HG02870 (cell line): ENCODE measurements around the gene EGFL8.
A peak's percentile ranks its signal among the peaks of the same experiment; 100 is the strongest.
"Not testable (repeated sequence)": the region's sequence is repeated elsewhere in the genome, so short reads cannot be mapped to it uniquely, and the experiment has no call there.

Source experiments
- ATAC-seq: cut with Tn5 transposase; IDR thresholded peaks from one replicate; pipeline ENCODE4 v1.9.1; 2021; ENCODE audit warnings: mild to moderate bottlenecking, moderate library complexity; ENCODE audit not compliant: unreplicated experiment

Gene EGFL8

GRCh38 chr6:32194825-32195651, 30.6 kb downstream of the EGFL8 start:
- ATAC-seq, result no peak

DNA sequence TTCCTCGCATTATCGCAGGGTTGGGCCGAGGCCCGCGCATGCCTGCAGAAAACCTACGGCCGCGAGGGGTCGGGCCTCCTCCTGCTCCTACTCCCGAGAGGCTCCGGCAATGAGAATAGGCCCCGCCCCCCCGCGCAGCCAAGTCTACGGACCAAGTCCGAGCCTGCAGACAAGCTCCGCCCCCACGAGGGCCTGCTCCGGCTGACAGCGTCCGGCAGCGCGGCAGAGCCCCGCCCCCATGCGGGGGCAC, 31.2 kb downstream of the EGFL8 start:
- peak; percentile 78 for ATAC-seq

GRCh38 chr6:32195902-32196681, 31.7 kb downstream of the EGFL8 start:
- ATAC-seq, result peak; percentile 71

DNA sequence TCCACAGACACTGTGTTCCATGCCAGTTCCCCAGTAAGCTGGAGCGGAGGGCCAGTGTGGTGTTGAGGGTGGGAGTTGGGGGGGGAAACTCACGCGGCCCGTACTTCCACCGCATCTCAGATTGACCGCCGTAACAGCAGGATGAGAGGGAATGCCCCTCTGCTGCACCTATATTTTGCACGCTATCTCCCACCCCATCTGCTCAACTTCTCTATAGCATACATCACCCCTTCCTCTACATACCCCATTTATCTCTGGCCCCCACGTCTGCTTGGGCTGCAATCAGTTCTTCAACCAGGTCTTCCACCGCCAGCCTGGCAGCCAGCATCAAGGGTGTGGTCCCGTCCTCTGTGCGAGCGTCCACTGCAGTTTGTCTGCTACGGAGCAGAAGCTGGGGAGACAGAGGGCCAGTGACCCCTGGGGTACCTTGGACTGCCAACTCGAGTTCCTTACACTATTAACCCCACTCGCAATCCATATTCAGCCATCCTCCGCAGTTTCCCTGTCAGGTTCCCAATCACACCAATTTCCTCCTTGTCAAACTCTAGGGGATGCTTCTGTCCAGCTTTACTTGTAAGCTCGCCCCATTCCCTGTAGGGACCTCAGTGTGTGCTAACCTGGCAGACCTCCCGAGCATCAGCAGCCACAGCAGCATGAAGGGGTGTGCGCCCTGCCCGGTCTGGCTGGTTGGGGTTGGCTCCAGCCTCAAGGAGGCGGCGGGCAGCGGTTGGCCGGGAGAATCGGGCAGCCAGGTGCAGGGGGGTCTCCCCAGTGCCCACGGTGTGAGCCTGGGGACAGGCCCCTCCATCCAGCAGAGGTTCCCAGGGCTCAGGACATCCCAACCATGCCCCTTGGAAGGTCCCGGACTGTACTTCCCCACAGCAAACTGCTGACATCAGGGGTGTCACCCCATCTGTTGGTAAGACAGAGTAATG, 32.6 kb downstream of the EGFL8 start:
- no peak for ATAC-seq

GRCh38 chr6:32198345-32198696, 33.9 kb downstream of the EGFL8 start:
- ATAC-seq, result no peak

- no peak for ATAC-seq
Observed at GRCh38 chr6:32198866-32199265, 34.5 kb downstream of the EGFL8 start.

GRCh38 chr6:32200711-32201475, 36.5 kb downstream of the EGFL8 start:
- no peak for ATAC-seq

DNA sequence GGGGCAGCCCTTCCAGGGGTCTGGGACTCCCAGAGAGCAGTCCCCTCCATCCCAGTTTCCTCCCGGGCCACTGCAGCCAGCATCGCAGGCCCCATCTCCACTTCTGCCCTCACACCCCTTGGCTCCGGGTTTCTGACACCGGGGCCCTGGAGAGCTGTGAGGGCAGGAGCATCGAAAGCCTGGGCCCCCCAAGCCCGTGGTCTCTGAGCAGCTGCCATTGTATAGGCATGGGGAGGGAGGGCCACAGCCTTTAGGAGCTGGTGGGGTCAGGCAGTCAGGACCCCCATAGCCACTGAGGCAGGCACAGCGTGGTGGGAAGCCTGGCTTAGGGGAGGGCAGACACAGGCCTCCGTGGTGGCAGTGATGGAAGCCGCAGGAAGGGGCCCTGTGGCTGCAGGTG, 37.8 kb downstream of the EGFL8 start:
- ATAC-seq, result no peak

DNA sequence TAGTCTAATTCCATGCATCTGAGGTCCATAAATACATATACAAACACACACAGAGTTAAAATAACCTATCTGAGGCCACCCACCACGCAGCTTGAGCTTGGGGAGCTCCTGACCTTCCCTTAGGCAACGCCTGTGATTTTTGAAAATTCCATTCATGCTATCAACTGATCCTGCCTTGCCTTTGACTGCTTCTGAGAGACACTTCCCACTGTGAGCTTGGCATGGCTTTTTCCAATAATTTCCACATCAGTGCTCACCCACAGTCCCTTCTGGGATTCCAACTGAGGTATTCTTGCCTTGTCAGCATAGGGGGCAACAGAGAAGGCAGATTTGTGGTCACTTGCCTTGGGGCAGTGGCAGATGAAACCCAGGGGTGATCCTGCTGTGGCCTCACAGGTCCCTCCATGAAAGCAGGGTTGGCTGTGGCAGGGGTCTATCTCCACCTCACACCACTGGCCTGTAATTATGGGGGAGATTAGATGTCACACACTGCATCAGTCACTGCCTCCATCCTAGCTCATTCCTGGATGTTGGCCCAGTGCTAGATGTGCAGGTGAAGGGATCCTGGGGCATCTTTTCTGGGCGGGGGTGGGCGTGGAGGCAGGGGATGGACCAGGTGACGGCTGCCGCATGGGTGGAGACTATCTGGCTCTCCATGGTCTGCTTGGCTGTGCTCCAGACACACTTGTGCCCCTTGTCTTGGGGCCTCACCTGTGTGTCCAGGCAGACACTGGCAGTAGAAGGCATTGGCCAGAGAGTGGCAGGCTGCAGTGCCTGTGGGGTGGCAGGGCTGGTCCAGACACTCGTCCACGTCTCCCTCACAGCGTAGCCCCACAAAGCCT, 39.3 kb downstream of the EGFL8 start:
- no peak for ATAC-seq

DNA sequence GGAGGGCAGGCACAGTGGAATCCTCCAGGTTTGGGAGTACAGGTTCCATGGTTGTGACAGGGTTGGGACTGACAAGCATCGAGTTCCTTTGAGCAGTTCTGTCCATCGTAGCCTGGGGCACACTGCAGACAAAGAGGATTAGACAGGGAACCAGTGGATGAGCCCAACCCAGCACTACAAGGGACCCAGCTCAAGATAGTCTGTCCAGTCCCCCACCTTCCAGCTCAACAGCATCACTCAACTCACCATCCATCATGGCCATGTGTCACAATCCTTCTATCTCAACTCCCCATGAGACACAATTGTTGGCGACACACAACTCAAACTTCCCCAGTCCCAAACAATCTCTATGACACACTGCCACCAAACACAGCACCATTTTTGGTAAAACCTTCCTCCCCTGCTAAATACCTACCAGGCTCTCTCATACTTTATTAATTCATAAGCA, 39.9 kb downstream of the EGFL8 start:
- ATAC-seq, result no peak

DNA sequence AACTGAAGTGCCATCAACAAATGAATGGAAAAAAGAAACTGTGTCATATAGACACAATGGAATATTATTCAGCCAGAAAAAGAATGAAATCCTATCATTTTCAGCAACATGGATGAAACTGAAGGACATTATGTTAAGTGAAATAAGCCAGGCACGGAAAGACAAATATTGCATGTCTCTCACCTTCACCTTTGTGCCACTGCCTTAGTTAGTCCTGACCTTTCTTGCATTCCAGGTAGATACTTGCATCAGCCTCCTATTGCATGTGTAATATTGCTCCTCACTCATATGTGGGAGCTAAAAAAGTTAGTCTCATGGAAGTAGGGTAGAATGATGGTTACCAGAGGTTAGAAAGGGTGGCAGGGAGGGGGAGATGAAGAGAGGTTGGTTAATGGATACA, 44.6 kb downstream of the EGFL8 start:
- no peak for ATAC-seq

GRCh38 chr6:32210191-32210601, 45.8 kb downstream of the EGFL8 start:
- no peak for ATAC-seq

- not testable (repeated sequence) for ATAC-seq
Observed at GRCh38 chr6:32211432-32211831, 47.0 kb downstream of the EGFL8 start.

DNA sequence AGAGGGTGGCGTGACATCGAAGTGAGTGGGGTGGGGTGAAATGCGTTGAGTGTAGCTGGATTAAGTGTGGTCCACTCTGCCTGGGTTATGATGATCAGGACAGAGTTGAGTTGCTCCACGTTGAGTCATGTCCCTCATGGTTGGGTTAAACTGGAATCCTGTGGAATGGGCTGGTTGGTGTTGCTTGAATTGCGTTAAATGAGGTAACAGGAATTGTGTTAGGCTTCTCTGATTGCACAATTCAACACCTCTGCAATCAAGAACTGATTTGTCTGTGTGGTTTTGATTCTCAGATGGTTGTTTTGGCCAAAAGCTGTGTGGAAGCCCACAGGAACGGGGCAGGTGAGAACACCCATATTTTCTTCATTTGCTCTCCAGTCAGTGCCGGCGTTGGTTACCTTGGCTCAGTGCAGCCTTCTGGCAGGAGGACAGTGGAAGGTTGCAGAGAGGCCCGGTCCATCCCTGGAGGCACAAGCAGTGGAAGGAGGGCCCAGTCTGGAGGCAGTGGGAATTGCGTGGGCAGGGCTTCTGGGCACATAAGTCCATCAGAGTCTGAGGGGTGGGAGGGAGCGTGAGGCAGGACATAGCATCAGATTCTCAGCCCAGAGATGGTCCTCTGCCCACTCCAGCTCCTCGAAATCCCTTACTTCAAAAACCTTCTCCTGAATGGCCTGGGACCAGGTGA, 47.8 kb downstream of the EGFL8 start:
- ATAC-seq, result no peak

- ATAC-seq, result no peak
Observed at GRCh38 chr6:32213649-32214048, 49.3 kb downstream of the EGFL8 start.

DNA sequence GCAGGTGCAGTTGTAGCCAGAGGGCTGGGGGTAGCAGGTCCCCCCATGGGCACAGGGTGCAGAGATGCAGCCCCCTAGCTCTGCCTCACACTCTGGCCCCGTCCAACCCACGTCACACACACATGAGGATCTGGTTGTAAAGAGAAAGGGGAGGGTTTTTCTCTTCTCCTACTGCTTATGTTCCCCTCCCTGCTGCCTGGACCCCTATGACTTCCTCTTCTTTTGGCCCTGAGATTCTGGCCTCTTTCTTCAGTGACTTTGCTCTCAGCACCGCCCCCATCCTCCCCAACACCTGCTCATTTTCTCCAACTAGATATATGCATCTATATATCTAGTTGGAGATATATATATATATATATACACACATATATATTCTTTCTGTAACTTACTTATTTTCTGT, 49.7 kb downstream of the EGFL8 start:
- ATAC-seq, result no peak

DNA sequence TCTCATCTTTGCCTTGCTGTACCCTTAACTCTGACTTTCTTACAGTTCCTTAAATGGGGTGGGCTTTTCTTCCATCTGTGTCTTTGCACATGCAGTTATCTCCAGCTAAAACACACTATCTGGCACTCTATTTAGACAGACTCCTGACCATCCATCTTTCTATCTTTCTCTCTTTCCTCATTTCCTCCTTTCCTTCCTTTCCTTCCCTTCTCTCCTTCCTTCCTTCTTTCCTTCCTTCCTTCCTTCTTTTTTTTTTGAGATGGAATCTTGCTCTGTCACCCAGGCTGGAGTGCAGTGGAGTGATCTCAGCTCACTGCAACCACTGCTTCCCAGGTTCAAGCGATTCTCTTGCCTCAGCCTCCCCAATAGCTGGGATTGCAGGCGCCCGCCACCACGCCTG, 51.2 kb downstream of the EGFL8 start:
- no peak for ATAC-seq

GRCh38 chr6:32216285-32216684, 51.9 kb downstream of the EGFL8 start:
- ATAC-seq, result no peak

DNA sequence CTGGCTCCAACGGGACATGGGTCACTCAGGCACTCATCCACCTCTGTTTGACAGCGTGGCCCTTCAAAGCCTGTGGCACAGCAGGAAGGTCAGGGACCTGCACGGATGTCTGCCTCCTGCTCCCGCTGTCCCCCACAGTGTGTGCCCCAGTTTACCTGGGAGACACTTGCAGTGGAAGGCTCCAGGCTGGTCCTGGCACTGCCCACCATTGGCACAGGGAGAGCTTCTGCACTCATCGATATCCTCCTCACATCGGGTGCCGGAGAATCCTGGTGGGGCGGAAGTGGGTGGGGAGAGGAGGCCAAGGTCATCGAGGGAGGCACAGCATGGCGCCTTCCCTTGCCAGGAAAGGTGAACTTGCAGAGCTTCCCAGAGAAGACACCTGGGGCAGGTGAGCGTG, 52.6 kb downstream of the EGFL8 start:
- no peak for ATAC-seq
